NB4 (cell line): Measurements from ENCODE around the gene NECAB3.
A peak's percentile ranks its signal among the peaks of the same experiment; 100 is the strongest.

Source experiments
- POLR2A ChIP-seq: IDR thresholded peaks from 2 replicates; pipeline ENCODE4 v1.6.1; 2011; ENCODE audit warnings: mild to moderate bottlenecking; ENCODE audit not compliant: insufficient read length; ENCODE audit errors: extremely low read depth
- TF ChIP-seq, protein P1 (sequence below): IDR thresholded peaks from one replicate; pipeline ENCODE4 v1.5.1; 2012; ENCODE audit warnings: low read depth, low read length
- TF ChIP-seq, protein P2 (sequence below): IDR thresholded peaks from 2 replicates; pipeline ENCODE4 v1.6.1; 2011; ENCODE audit warnings: low read depth, low read length

DNA sequence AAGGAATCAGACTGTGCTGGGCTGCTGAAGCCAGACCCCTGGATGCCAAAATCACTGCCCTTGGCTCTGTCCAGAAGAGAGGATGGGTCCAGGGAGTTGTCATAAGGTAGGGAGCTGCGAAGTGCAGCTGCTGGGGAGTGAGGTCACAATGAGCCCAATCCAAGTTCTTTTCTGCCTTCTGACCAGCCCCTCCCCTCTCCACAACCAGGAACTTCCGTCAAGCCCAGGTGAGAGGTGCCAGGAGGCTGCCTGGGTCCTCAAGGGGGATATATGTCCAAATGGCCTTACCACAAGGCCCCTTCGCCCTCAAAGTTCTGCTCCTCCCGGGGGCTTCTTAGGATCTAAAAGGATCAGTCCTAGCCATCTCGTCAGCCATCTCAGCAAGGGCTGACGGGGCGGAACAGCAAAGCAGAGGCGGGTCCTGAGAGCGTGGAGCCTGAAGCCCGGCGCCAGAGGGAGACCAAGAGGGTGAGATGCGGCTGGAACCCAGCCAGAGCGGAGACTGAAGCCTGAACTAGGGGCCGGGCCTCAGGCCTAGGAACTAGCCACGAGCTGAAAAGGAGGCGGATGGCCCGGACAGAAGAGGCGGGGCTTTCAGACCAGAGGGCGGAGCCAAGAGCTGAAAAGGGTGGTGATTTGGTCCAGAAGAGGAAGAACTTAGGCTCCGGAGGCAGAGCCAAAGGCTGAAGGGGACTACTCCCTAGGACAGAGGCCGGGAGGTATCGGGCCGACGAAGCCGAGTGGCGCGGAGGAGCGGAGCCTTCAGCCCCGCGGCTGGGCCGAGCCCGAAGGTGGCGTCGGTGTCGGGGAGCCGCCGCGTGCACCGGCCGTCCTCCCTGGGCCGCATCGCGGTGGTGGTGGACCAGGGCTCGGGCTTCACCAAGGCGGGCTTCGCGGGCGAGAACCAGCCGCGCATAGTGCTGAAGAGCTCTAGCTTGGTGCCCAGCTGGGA, 7.7 kb downstream of the NECAB3 start, which contains the start of gene ACTL10:
- TF ChIP-seq, protein P1, sequence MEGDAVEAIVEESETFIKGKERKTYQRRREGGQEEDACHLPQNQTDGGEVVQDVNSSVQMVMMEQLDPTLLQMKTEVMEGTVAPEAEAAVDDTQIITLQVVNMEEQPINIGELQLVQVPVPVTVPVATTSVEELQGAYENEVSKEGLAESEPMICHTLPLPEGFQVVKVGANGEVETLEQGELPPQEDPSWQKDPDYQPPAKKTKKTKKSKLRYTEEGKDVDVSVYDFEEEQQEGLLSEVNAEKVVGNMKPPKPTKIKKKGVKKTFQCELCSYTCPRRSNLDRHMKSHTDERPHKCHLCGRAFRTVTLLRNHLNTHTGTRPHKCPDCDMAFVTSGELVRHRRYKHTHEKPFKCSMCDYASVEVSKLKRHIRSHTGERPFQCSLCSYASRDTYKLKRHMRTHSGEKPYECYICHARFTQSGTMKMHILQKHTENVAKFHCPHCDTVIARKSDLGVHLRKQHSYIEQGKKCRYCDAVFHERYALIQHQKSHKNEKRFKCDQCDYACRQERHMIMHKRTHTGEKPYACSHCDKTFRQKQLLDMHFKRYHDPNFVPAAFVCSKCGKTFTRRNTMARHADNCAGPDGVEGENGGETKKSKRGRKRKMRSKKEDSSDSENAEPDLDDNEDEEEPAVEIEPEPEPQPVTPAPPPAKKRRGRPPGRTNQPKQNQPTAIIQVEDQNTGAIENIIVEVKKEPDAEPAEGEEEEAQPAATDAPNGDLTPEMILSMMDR: no peak
- TF ChIP-seq, protein P2, sequence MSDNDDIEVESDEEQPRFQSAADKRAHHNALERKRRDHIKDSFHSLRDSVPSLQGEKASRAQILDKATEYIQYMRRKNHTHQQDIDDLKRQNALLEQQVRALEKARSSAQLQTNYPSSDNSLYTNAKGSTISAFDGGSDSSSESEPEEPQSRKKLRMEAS: peak; percentile 52; the same call in 1 of the 2 replicates
- TF ChIP-seq POLR2A: peak; percentile 58
